ENCODE data around the gene POLDIP2. TPM values are rescaled to one million over a fixed set of nuclear protein-coding genes. Genes with fewer than 3 reads are reported as not detected.

POLDIP2 gene
- total RNA-seq, 4 donors from 2014 or later, result 62.7 to 86.0 (median 72.4) TPM

GRCh38 chr17:28331891-28332420, 25.4 kb downstream of the POLDIP2 start:
- ATAC-seq (ENCODE audit: low FRiP score) (no peak), DNase-seq (ENCODE audit: low spot score) (no peak)
- TF ChIP-seq, protein P1, sequence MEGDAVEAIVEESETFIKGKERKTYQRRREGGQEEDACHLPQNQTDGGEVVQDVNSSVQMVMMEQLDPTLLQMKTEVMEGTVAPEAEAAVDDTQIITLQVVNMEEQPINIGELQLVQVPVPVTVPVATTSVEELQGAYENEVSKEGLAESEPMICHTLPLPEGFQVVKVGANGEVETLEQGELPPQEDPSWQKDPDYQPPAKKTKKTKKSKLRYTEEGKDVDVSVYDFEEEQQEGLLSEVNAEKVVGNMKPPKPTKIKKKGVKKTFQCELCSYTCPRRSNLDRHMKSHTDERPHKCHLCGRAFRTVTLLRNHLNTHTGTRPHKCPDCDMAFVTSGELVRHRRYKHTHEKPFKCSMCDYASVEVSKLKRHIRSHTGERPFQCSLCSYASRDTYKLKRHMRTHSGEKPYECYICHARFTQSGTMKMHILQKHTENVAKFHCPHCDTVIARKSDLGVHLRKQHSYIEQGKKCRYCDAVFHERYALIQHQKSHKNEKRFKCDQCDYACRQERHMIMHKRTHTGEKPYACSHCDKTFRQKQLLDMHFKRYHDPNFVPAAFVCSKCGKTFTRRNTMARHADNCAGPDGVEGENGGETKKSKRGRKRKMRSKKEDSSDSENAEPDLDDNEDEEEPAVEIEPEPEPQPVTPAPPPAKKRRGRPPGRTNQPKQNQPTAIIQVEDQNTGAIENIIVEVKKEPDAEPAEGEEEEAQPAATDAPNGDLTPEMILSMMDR (IDR thresholded peaks at IDR 0.05), result no peak

- no peak for ATAC-seq (ENCODE audit: low FRiP score)
- TF ChIP-seq, protein P1 (IDR thresholded peaks at IDR 0.05), result no peak
- DNase-seq (ENCODE audit: low spot score), result no peak
Measured at GRCh38 chr17:28330671-28331070, 26.7 kb downstream of the POLDIP2 start.

DNA sequence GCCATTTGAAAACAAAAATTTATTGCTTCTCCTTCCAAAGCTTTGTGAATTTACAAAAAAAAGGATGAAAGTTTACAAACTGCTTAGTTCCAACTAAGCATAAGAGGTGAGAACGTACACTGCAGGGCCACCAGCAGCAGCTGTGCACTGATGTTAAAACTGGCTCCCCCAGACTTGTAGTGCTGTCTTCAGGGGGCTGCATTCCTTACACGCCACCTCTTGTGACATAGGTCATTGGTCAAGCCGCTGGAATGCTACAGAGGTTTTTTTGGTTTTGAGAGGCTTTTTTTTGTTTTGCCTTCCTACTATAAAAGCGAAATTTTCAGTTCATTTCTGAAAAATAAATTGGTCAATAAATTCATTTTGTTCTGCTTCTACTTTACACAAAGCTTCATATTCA, 29.0 kb downstream of the POLDIP2 start:
- ATAC-seq (ENCODE audit: low FRiP score) (no peak), DNase-seq (ENCODE audit: low spot score) (no peak)
- TF ChIP-seq, protein P1 (IDR thresholded peaks at IDR 0.05), result no peak

- ATAC-seq (ENCODE audit: low FRiP score) (no peak), DNase-seq (ENCODE audit: low spot score) (no peak)
- TF ChIP-seq, protein P1 (IDR thresholded peaks at IDR 0.05), result no peak
Measured at GRCh38 chr17:28327709-28328108, 29.6 kb downstream of the POLDIP2 start.

GRCh38 chr17:28327031-28327607, 30.2 kb downstream of the POLDIP2 start:
- ATAC-seq (ENCODE audit: low FRiP score), result no peak
- DNase-seq (ENCODE audit: low spot score), result no peak
- TF ChIP-seq, protein P1 (IDR thresholded peaks at IDR 0.05), result no peak

GRCh38 chr17:28326114-28326513, 31.2 kb downstream of the POLDIP2 start:
- ATAC-seq (ENCODE audit: low FRiP score), result no peak
- DNase-seq (ENCODE audit: low spot score), result no peak
- TF ChIP-seq, protein P1 (IDR thresholded peaks at IDR 0.05), result no peak

DNA sequence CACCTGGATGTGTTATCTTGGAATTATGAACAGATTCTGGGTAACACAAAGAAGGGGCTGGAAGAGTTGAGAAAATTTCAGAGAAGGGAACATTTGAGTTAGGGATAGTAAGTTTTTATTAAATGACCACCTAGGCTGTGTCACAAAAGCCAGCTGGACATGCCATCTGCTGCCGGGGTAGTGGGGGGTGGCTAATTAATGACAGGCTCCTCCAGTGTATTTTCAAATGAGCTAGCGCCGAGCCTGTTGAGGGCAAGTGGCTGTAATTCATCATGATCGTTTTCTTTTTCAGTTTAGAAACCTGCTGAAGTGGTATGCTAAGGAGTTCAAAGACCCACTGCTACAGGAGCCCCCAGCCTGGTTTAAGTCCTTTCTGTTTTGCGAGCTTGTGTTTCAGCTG, 32.1 kb downstream of the POLDIP2 start:
- no peak for ATAC-seq (ENCODE audit: low FRiP score)
- TF ChIP-seq, protein P1 (IDR thresholded peaks at IDR 0.05), result no peak
- no peak for DNase-seq (ENCODE audit: low spot score)
